Fibroblast of lung (primary cell): Measurements from ENCODE around the gene FBXO8.

ENCODE experiments used
- CTCF ChIP-seq, 2 donors: IDR thresholded peaks in 1 of 2; conservative IDR thresholded peaks in 1 of 2; 1 replicate in 1 of 2; 2 replicates in 1 of 2; pipeline ENCODE4 v1.5.1; 2011 to 2012; ENCODE audit warnings: low read length in 2 of 2, control low read depth in 1 of 2, inconsistent platforms in 1 of 2, low read depth in 1 of 2, mild to moderate bottlenecking in 1 of 2
- EZH2 ChIP-seq: IDR thresholded peaks from 2 replicates; pipeline ENCODE4 v1.5.1; 2012; ENCODE audit warnings: low read length, control low read depth, mild to moderate bottlenecking; ENCODE audit errors: missing control alignments

GRCh38 chr4:174314770-174315169, 31.3 kb upstream of the FBXO8 start:
- no peak for TF ChIP-seq CTCF (conservative IDR thresholded peaks at IDR 0.05 in 1 of 2, IDR thresholded peaks at IDR 0.05 in 1 of 2; ENCODE audit: low read depth in 1 of 2, low read length in 2 of 2)
- no peak for TF ChIP-seq EZH2
